GM19324 (cell line): ENCODE results near the gene ISY1.
A peak's percentile ranks its signal among the peaks of the same experiment; 100 is the strongest.
"Not testable (repeated sequence)": the region's sequence is repeated elsewhere in the genome, so short reads cannot be mapped to it uniquely, and the experiment has no call there.

Source experiments
- ATAC-seq: cut with Tn5 transposase; IDR thresholded peaks from one replicate; pipeline ENCODE4 v1.9.1; 2021; ENCODE audit warnings: mild to moderate bottlenecking, moderate library complexity; ENCODE audit not compliant: unreplicated experiment, low FRiP score

The ISY1 gene

GRCh38 chr3:129121016-129121791 is 39.7 kb downstream of the ISY1 start:
- ATAC-seq: peak; percentile 53

- ATAC-seq: peak; percentile 54
These were observed 40.4 kb downstream of the ISY1 start for GRCh38 chr3:129120254-129121004.

- ATAC-seq: no peak
These were observed 41.3 kb downstream of the ISY1 start for GRCh38 chr3:129119365-129120100.

- no peak for ATAC-seq
These were observed 42.1 kb downstream of the ISY1 start for GRCh38 chr3:129118745-129119144.

- no peak for ATAC-seq
These were observed 43.7 kb downstream of the ISY1 start for GRCh38 chr3:129117134-129117533.

- no peak for ATAC-seq
These were observed 44.3 kb downstream of the ISY1 start for GRCh38 chr3:129116482-129116946.

- no peak for ATAC-seq
These were observed 46.4 kb downstream of the ISY1 start for GRCh38 chr3:129114455-129114854.

GRCh38 chr3:129112308-129113052 is 48.4 kb downstream of the ISY1 start:
- ATAC-seq: no peak

- not testable (repeated sequence) for ATAC-seq
These were observed 49.6 kb downstream of the ISY1 start for GRCh38 chr3:129111076-129111780.

GRCh38 chr3:129107793-129108192 is 53.1 kb downstream of the ISY1 start:
- ATAC-seq: no peak

GRCh38 chr3:129106866-129107565 is 53.8 kb downstream of the ISY1 start:
- no peak for ATAC-seq

- ATAC-seq: no peak
These were observed 54.5 kb downstream of the ISY1 start for GRCh38 chr3:129106320-129106719.

- ATAC-seq: no peak
These were observed 55.0 kb downstream of the ISY1 start for GRCh38 chr3:129105862-129106261.

GRCh38 chr3:129104498-129105079 is 56.3 kb downstream of the ISY1 start:
- ATAC-seq: no peak

GRCh38 chr3:129104051-129104450 is 56.8 kb downstream of the ISY1 start:
- ATAC-seq: no peak

- ATAC-seq: no peak
These were observed 57.6 kb downstream of the ISY1 start for GRCh38 chr3:129103296-129103695.

GRCh38 chr3:129101370-129102138 is 59.3 kb downstream of the ISY1 start:
- no peak for ATAC-seq

GRCh38 chr3:129100274-129100673 is 60.6 kb downstream of the ISY1 start:
- no peak for ATAC-seq
